Hepatocyte (in vitro differentiated cells): ENCODE data around the gene ADGRB2.

ENCODE experiments used
- CTCF ChIP-seq: fragments of 200-600 bp; sonication (generic); IDR thresholded peaks from 2 replicates; pipeline ENCODE4 v1.5.1; 2016; ENCODE audit warnings: antibody characterized with exemption, mild to moderate bottlenecking; ENCODE audit not compliant: poor library complexity
- EZH2 ChIP-seq: fragments of 200-600 bp; sonication (generic); IDR thresholded peaks from 2 replicates; pipeline ENCODE4 v1.6.1; 2016; ENCODE audit warnings: antibody characterized with exemption, mild to moderate bottlenecking, borderline replicate concordance
- EZH2phosphoT487 ChIP-seq: fragments of 200-600 bp; sonication (generic); IDR thresholded peaks from one replicate; pipeline ENCODE4 v1.6.1; 2018; ENCODE audit warnings: antibody characterized with exemption, mild to moderate bottlenecking, low read depth, moderate library complexity; ENCODE audit not compliant: unreplicated experiment, severe bottlenecking

DNA sequence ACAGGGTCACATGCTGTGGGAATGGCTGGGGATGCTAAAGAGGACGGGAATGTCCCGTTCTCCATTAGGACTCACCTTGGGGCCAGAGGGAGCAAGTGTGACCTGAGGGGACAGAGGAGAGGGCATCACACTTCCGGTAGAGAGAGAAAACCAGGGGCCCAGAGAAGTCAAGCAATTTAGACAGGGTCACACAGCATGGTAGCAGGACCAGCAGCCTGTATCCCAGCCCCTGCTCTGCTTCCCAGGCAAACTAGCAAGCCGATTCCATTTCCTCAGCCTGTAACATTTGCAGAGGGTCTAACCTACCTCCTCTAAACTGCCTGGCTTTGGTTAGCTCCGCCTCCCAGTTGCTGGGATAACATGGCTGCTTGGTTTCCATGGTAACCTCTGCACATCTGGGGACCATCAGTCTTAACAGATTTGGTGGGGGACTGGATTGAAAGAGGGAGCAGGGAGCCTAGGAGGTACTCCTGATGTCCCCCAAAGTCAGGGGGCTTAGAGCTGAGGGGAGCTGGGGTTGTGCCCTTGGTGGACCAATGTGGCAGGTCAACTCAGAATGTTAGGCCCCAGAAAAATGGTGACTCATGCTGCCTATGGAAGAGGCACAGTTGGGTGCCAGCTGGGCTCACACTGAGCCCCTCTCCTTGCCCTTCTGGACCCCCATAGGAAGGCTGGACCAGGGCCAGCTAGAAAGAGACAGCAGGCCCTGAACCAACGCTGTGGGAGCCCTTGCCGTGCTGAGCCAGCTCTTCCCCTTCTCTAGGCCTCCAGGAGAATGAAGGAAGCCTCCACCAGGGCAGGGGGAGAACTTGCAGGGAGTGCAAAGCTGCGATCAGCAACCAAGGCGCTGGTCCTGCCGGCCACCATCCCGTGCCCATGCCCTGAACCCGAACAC is 69.8 kb downstream of the ADGRB2 start:
- TF ChIP-seq CTCF (no peak), EZH2 (no peak), EZH2phosphoT487 (no peak)
